Sigmoid colon (tissue), 7 donors: ENCODE data around the gene NPHP4. TPM values are rescaled to one million over a fixed set of nuclear protein-coding genes. Genes with fewer than 3 reads are reported as not detected.
A peak's percentile ranks its signal among the peaks of the same experiment; 100 is the strongest.

Experiments
- DNase-seq: peaks from one replicate; pipeline ENCODE4 v3.0.0-alpha.2; 2019
- H3K27ac ChIP-seq, 4 donors: fragments of 200-600 bp; sonication (generic); one replicate each; pipeline ENCODE4 v1.5.1; 2016 to 2019; ENCODE audit warnings: mild to moderate bottlenecking in 1 of 4
- H3K27me3 ChIP-seq, 3 donors: fragments of 200-600 bp; sonication (generic); one replicate each; pipeline ENCODE4 v1.5.1; 2019; ENCODE audit warnings: mild to moderate bottlenecking in 1 of 3
- H3K36me3 ChIP-seq, 4 donors: fragments of 200-600 bp; sonication (generic); one replicate each; pipeline ENCODE4 v1.5.1; 2016 to 2019
- H3K4me1 ChIP-seq, 4 donors: fragments of 200-600 bp; sonication (generic); one replicate each; pipeline ENCODE4 v1.5.1; 2017 to 2019
- H3K4me3 ChIP-seq, 4 donors: fragments of 200-600 bp; sonication (generic); one replicate each; pipeline ENCODE4 v1.5.1; 2017 to 2019; ENCODE audit warnings: mild to moderate bottlenecking in 2 of 4, moderate library complexity in 1 of 4
- H3K9me3 ChIP-seq, 4 donors: fragments of 200-600 bp in 3 of 4; sonication (generic) in 3 of 4; one replicate each; pipeline versions ENCODE4 v1.5.1 to v1.6.1; 2013 to 2019
- EP300 ChIP-seq, 4 donors: sonication (generic); formaldehyde crosslinking; IDR thresholded peaks; one replicate each; pipeline ENCODE4 v1.6.1; 2017; ENCODE audit warnings: antibody characterized with exemption in 4 of 4
- POLR2A ChIP-seq, 2 donors: fragments of 450-650 bp; IDR thresholded peaks; one replicate each; pipeline ENCODE4 v1.6.1; 2016; ENCODE audit warnings: antibody characterized with exemption in 2 of 2, mild to moderate bottlenecking in 2 of 2, moderate library complexity in 2 of 2
- POLR2AphosphoS5 ChIP-seq, 4 donors: sonication (generic); formaldehyde crosslinking; IDR thresholded peaks; one replicate each; pipeline ENCODE4 v1.6.1; 2017; ENCODE audit warnings: antibody characterized with exemption in 4 of 4
- WGBS, 2 donors: extraction: QIAGEN DNeasy Blood & Tissue Kit; methylation state at CpG; one replicate each; pipeline ENCODE4 v1.1.7; 2013; 5-methylcytosine and 5-hydroxymethylcytosine counted together
- intact Hi-C: fragments of 100-400 bp; cut with DNase I; formaldehyde crosslinking; loops from one replicate; pipeline ENCODE4 v1.15.1; 2023
- polyA plus RNA-seq, 3 donors: library from polyadenylated mRNA; stranded (reverse); fragments of 200-250 nt; gene quantifications; one replicate each; pipeline ENCODE4 v1.2.3, GENCODE V29; 2013
- total RNA-seq, 4 donors: library from RNA; depleted of rRNA; stranded (reverse); fragments of >200 nt; gene quantifications; one replicate each; pipeline ENCODE4 v1.1.0, GENCODE V29; 2016
- TF ChIP-seq, protein P1 (sequence below), 4 experiments: fragments of 450-650 bp in 3 of 4; fragments of 200-600 bp in 1 of 4; IDR thresholded peaks; one replicate each; pipeline ENCODE4 v1.5.1; 2016 to 2019; ENCODE audit warnings: antibody characterized with exemption in 4 of 4, mild to moderate bottlenecking in 3 of 4, moderate library complexity in 2 of 4
- donor health status: healthy with polysubstance abuse.
- donor health status: Bipolar disorder and iron deficiency.
- donor health status: healthy.

Gene NPHP4
- total and polyA plus RNA-seq, 7 donors: 0.60 to 12.2 (median 5.7) TPM

GRCh38 chr1:6006882-6007281 lies 14.7 kb upstream of the NPHP4 start:
- peak; percentile 58 for DNase-seq
- Histone ChIP-seq H3K4me1 (no peaks in the 10 kb centered on the region), H3K27ac (no peak overlapping the region), H3K27me3 (no peaks in the 10 kb centered on the region), H3K36me3 (no peaks in the 10 kb centered on the region), H3K9me3 (no peaks in the 10 kb centered on the region), H3K4me3 (no peak overlapping the region)
- intact Hi-C loops: no loop called here
- no peak for TF ChIP-seq POLR2A (IDR thresholded peaks at IDR 0.05)
- no peak for TF ChIP-seq EP300 (IDR thresholded peaks at IDR 0.05)
- no peak for TF ChIP-seq POLR2AphosphoS5 (IDR thresholded peaks at IDR 0.05)
- TF ChIP-seq, protein P1, sequence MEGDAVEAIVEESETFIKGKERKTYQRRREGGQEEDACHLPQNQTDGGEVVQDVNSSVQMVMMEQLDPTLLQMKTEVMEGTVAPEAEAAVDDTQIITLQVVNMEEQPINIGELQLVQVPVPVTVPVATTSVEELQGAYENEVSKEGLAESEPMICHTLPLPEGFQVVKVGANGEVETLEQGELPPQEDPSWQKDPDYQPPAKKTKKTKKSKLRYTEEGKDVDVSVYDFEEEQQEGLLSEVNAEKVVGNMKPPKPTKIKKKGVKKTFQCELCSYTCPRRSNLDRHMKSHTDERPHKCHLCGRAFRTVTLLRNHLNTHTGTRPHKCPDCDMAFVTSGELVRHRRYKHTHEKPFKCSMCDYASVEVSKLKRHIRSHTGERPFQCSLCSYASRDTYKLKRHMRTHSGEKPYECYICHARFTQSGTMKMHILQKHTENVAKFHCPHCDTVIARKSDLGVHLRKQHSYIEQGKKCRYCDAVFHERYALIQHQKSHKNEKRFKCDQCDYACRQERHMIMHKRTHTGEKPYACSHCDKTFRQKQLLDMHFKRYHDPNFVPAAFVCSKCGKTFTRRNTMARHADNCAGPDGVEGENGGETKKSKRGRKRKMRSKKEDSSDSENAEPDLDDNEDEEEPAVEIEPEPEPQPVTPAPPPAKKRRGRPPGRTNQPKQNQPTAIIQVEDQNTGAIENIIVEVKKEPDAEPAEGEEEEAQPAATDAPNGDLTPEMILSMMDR (IDR thresholded peaks at IDR 0.05): no peak
- WGBS, 2 donors: 79 to 83% methylated on average over 12 of the region's 12 CpGs

DNA sequence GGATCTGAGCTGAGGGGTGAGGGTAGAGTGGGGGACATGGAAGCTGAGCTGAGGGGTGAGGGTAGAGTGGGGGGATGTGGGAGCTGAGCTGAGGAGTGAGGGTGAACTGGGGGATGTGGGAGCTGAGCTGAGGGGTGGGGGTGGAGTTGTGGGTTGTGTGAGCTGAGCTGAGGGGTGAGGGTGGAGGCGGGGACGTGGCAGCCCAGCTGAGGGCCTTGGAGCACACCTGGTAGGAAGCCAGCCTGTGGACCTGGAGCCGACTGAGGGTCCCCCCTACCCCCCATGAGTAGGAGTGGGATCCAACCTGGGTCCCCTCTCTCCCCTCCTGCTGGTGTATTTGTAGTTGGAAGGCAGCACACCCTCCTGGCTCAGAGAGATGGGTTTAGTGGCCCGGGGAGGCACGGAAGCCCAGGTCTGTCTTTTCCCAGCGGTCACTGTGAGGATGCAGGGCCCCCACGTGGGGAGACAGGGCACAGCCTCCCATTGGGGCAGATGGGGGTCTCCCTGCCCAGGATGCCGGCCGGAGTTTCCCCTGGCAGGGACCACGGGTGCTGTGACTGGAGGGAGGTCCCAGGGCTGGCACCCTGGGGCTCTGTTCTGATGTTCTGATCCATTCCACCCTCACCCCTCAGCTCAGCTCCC lies 13.2 kb upstream of the NPHP4 start:
- peak; percentile 48 for DNase-seq
- no peaks in the 10 kb centered on the region for H3K9me3 ChIP-seq
- no peaks in the 10 kb centered on the region for H3K4me1 ChIP-seq
- H3K4me3 ChIP-seq: no peak overlapping the region
- H3K27ac ChIP-seq: no peak overlapping the region
- 73 to 80% methylated on average over 10 of the region's 10 CpGs for WGBS, 2 donors
- H3K27me3 ChIP-seq: no peaks in the 10 kb centered on the region
- intact Hi-C loops: no loop called here
- TF ChIP-seq POLR2AphosphoS5 (IDR thresholded peaks at IDR 0.05): no peak
- TF ChIP-seq POLR2A (IDR thresholded peaks at IDR 0.05): no peak
- TF ChIP-seq EP300 (IDR thresholded peaks at IDR 0.05): no peak
- TF ChIP-seq, protein P1 (IDR thresholded peaks at IDR 0.05): no peak
- H3K36me3 ChIP-seq: no peaks in the 10 kb centered on the region

GRCh38 chr1:6004412-6005123 lies 12.3 kb upstream of the NPHP4 start:
- Histone ChIP-seq H3K27ac (no peak overlapping the region), H3K36me3 (no peaks in the 10 kb centered on the region), H3K4me3 (no peak overlapping the region), H3K9me3 (no peaks in the 10 kb centered on the region), H3K4me1 (no peaks in the 10 kb centered on the region), H3K27me3 (no peaks in the 10 kb centered on the region)
- no peak for TF ChIP-seq POLR2AphosphoS5 (IDR thresholded peaks at IDR 0.05)
- TF ChIP-seq, protein P1 (IDR thresholded peaks at IDR 0.05): no peak
- no peak for TF ChIP-seq EP300 (IDR thresholded peaks at IDR 0.05)
- no peak for TF ChIP-seq POLR2A (IDR thresholded peaks at IDR 0.05)
- intact Hi-C loops: no loop called here
- DNase-seq: peak; percentile 36
- 93% methylated on average over 11 of the region's 11 CpGs for WGBS, 2 donors

- H3K4me3 ChIP-seq: no peak overlapping the region
- H3K36me3 ChIP-seq: no peaks in the 10 kb centered on the region
- intact Hi-C loops: no loop called here
- TF ChIP-seq POLR2AphosphoS5 (IDR thresholded peaks at IDR 0.05): no peak
- TF ChIP-seq POLR2A (IDR thresholded peaks at IDR 0.05): no peak
- no peak for TF ChIP-seq EP300 (IDR thresholded peaks at IDR 0.05)
- TF ChIP-seq, protein P1 (IDR thresholded peaks at IDR 0.05): no peak
- no peaks in the 10 kb centered on the region for H3K9me3 ChIP-seq
- no peak overlapping the region for H3K27ac ChIP-seq
- peak; percentile 37 for DNase-seq
- H3K4me1 ChIP-seq: no peaks in the 10 kb centered on the region
- no peaks in the 10 kb centered on the region for H3K27me3 ChIP-seq
- WGBS, 2 donors: 71 to 76% methylated on average over 24 of the region's 24 CpGs
Measured at GRCh38 chr1:6003568-6004411, 11.6 kb upstream of the NPHP4 start.
